H1 (cell line): ENCODE results near the gene EML1. TPM values are rescaled to one million over a fixed set of nuclear protein-coding genes. Genes with fewer than 3 reads are reported as not detected.

Source experiments
- CTCF ChIA-PET: fragments of 300-600 bp; sonication (Branson Sonifier 250); formaldehyde crosslinking; loops from one replicate; lab custom pipeline; 2021; ENCODE audit not compliant: partially characterized antibody; lab: Charles Lee
- POLR2A ChIA-PET: fragments of 300-600 bp; sonication (Branson Sonifier 250); formaldehyde crosslinking; loops from one replicate; lab custom pipeline; 2021; ENCODE audit warnings: inconsistent platforms; ENCODE audit not compliant: partially characterized antibody; lab: Charles Lee
- DNase-seq, 2 experiments: peaks; one replicate each; pipeline versions ENCODE4 v3.0.0 to v3.0.0-alpha.2; 2010 to 2022; ENCODE audit warnings: low spot score in 2 of 2, low read depth in 1 of 2, mixed read lengths in 1 of 2
- FAIRE-seq: peaks from 2 replicates; lab custom pipeline; 2011; peaks lifted over from hg19 to GRCh38; lab: Jason Lieb, UNC
- H2AFZ ChIP-seq: 2 replicates; pipeline ENCODE4 v1.8.1; 2012; ENCODE audit warnings: low read length, inconsistent platforms
- H2AK5ac ChIP-seq: 2 replicates; pipeline ENCODE4 v1.6.1; 2013; ENCODE audit warnings: low read depth, low read length
- H2BK120ac ChIP-seq: replicated peaks from 2 replicates; pipeline ENCODE3; 2013; ENCODE audit warnings: low read depth, low read length, inconsistent platforms
- H2BK12ac ChIP-seq: 2 replicates; pipeline ENCODE4 v1.6.1; 2013; ENCODE audit warnings: low read depth, low read length
- H2BK15ac ChIP-seq: 2 replicates; pipeline ENCODE4 v1.6.1; 2013; ENCODE audit warnings: low read length
- H2BK20ac ChIP-seq: 2 replicates; pipeline ENCODE4 v1.6.1; 2013; ENCODE audit warnings: low read length
- H2BK5ac ChIP-seq: 2 replicates; pipeline ENCODE4 v1.6.1; 2013; ENCODE audit warnings: low read depth, low read length
- H3K14ac ChIP-seq: 2 replicates; pipeline ENCODE4 v1.6.1; 2013; ENCODE audit warnings: inconsistent platforms; ENCODE audit not compliant: insufficient read length
- H3K18ac ChIP-seq: 2 replicates; pipeline ENCODE4 v1.6.1; 2013; ENCODE audit warnings: low read length; ENCODE audit errors: extremely low read depth
- H3K23ac ChIP-seq: 2 replicates; pipeline ENCODE4 v1.6.1; 2013; ENCODE audit warnings: inconsistent platforms; ENCODE audit not compliant: insufficient read length
- H3K23me2 ChIP-seq: 2 replicates; pipeline ENCODE4 v1.6.1; 2013; ENCODE audit warnings: low read depth, low read length
- H3K27ac ChIP-seq: 2 replicates; pipeline ENCODE4 v1.6.1; 2011; ENCODE audit warnings: low read depth, low read length, inconsistent platforms
- H3K27me3 ChIP-seq, 4 experiments: replicated peaks in 1 of 4; 1 replicate in 1 of 4; 2 replicates in 3 of 4; pipeline versions ENCODE4 v1.6.1 to v1.8.1; 2011 to 2013; ENCODE audit warnings: low read length in 3 of 4, mild to moderate bottlenecking in 3 of 4, inconsistent platforms in 2 of 4, mixed read lengths in 2 of 4, moderate library complexity in 1 of 4; ENCODE audit not compliant: control insufficient read depth in 3 of 4, insufficient read depth in 3 of 4; ENCODE audit errors: extremely low read depth in 1 of 4
- H3K36me3 ChIP-seq, 4 experiments: 2 replicates each; pipeline versions ENCODE4 v1.6.1 to v1.8.1; 2011 to 2013; ENCODE audit warnings: mild to moderate bottlenecking in 4 of 4, low read length in 3 of 4, moderate library complexity in 2 of 4, control low read depth in 1 of 4, inconsistent platforms in 1 of 4; ENCODE audit not compliant: insufficient read depth in 4 of 4, control insufficient read depth in 2 of 4
- H3K4ac ChIP-seq: replicated peaks from 2 replicates; pipeline ENCODE3; 2013; ENCODE audit warnings: low read length, low read depth, mixed read lengths, inconsistent platforms; ENCODE audit not compliant: insufficient read length
- H3K4me1 ChIP-seq, 4 experiments: replicated peaks in 1 of 4; 1 replicate in 1 of 4; 2 replicates in 3 of 4; pipeline versions ENCODE4 v1.6.1 to v1.8.1; 2011 to 2013; ENCODE audit warnings: low read length in 3 of 4, inconsistent platforms in 2 of 4, mixed read lengths in 1 of 4; ENCODE audit not compliant: insufficient read depth in 4 of 4, control insufficient read depth in 3 of 4
- H3K4me2 ChIP-seq, 2 experiments: 2 replicates each; pipeline versions ENCODE4 v1.6.1 to v1.8.1; 2011 to 2013; ENCODE audit warnings: low read depth in 2 of 2, low read length in 2 of 2, control low read depth in 1 of 2, inconsistent platforms in 1 of 2, mild to moderate bottlenecking in 1 of 2; ENCODE audit not compliant: insufficient read depth in 1 of 2
- H3K4me3 ChIP-seq, 4 experiments: fragments of 200-600, 300-600 bp in 1 of 4; sonication (generic), shearing (Covaris generic), sonication (Bioruptor Twin) in 1 of 4; 2 replicates each; pipeline versions ENCODE4 v1.5.1 to v1.8.1; 2011 to 2016; ENCODE audit warnings: low read length in 4 of 4, low read depth in 3 of 4, control low read depth in 2 of 4, inconsistent platforms in 2 of 4, mild to moderate bottlenecking in 2 of 4, mixed read lengths in 1 of 4, moderate library complexity in 1 of 4; ENCODE audit not compliant: insufficient read depth in 2 of 4; ENCODE audit errors: extremely low read depth in 1 of 4
- H3K56ac ChIP-seq: replicated peaks from 2 replicates; pipeline ENCODE3; 2013; ENCODE audit warnings: low read depth, mild to moderate bottlenecking, mixed read lengths, low read length, inconsistent platforms; ENCODE audit not compliant: insufficient read length
- H3K79me1 ChIP-seq: 2 replicates; pipeline ENCODE4 v1.6.1; 2013; ENCODE audit warnings: low read depth, low read length, control low read depth
- H3K79me2 ChIP-seq, 2 experiments: 2 replicates each; pipeline versions ENCODE4 v1.6.1 to v1.8.1; 2012 to 2013; ENCODE audit warnings: low read length in 2 of 2, mild to moderate bottlenecking in 2 of 2, inconsistent platforms in 1 of 2; ENCODE audit not compliant: insufficient read depth in 2 of 2, control insufficient read depth in 1 of 2
- H3K9ac ChIP-seq, 4 experiments: replicated peaks in 1 of 4; 1 replicate in 1 of 4; 2 replicates in 3 of 4; pipeline versions ENCODE4 v1.6.1 to v1.8.1; 2011 to 2013; ENCODE audit warnings: low read depth in 3 of 4, low read length in 3 of 4, control low read depth in 2 of 4, mild to moderate bottlenecking in 2 of 4, moderate library complexity in 2 of 4, inconsistent platforms in 1 of 4; ENCODE audit errors: extremely low read depth in 1 of 4
- H3K9me3 ChIP-seq, 2 experiments: 2 replicates each; pipeline versions ENCODE4 v1.6.1 to v1.8.1; 2012 to 2013; ENCODE audit warnings: mild to moderate bottlenecking in 2 of 2, moderate library complexity in 2 of 2, control low read depth in 1 of 2, inconsistent platforms in 1 of 2, low read depth in 1 of 2, low read length in 1 of 2, mixed read lengths in 1 of 2; ENCODE audit not compliant: insufficient read depth in 2 of 2
- H4K20me1 ChIP-seq, 2 experiments: replicated peaks in 1 of 2; 2 replicates each; pipeline versions ENCODE3 to v1.8.1; 2011 to 2013; ENCODE audit warnings: inconsistent platforms in 2 of 2, low read length in 2 of 2, mild to moderate bottlenecking in 1 of 2; ENCODE audit not compliant: insufficient read depth in 2 of 2, control insufficient read depth in 1 of 2
- H4K5ac ChIP-seq: 2 replicates; pipeline ENCODE4 v1.6.1; 2013; ENCODE audit warnings: low read length, low read depth, mixed read lengths, inconsistent platforms; ENCODE audit not compliant: insufficient read length
- H4K8ac ChIP-seq: 2 replicates; pipeline ENCODE4 v1.8.0; 2013; ENCODE audit warnings: mild to moderate bottlenecking, moderate library complexity, low read length, inconsistent platforms; ENCODE audit not compliant: insufficient read depth; ENCODE audit errors: extremely low read depth
- H4K91ac ChIP-seq: replicated peaks from 2 replicates; pipeline ENCODE3; 2013; ENCODE audit warnings: low read length, mixed read lengths, inconsistent platforms; ENCODE audit not compliant: insufficient read length
- BCL11A ChIP-seq, 2 experiments: IDR thresholded peaks; one replicate each; pipeline ENCODE4 v1.6.1; 2011; ENCODE audit warnings: low read depth in 2 of 2, low read length in 2 of 2, mild to moderate bottlenecking in 2 of 2
- CEBPB ChIP-seq: IDR thresholded peaks from 2 replicates; pipeline ENCODE4 v1.6.1; 2012; ENCODE audit warnings: low read depth, low read length
- CTBP2 ChIP-seq: IDR thresholded peaks from 2 replicates; pipeline ENCODE4 v1.7.0; 2011; ENCODE audit warnings: borderline replicate concordance, mild to moderate bottlenecking, moderate library complexity, mixed read lengths, low read length; ENCODE audit not compliant: insufficient read depth, insufficient read length
- EGR1 ChIP-seq: IDR thresholded peaks from 2 replicates; pipeline ENCODE4 v1.6.1; 2011; ENCODE audit warnings: low read depth, low read length, borderline replicate concordance
- EP300 ChIP-seq, 2 experiments: IDR thresholded peaks; 1 replicate in 1 of 2; 2 replicates in 1 of 2; pipeline ENCODE4 v1.6.1; 2011 to 2012; ENCODE audit warnings: low read depth in 2 of 2, low read length in 2 of 2, mild to moderate bottlenecking in 2 of 2, borderline replicate concordance in 1 of 2, inconsistent platforms in 1 of 2, moderate library complexity in 1 of 2
- EZH2 ChIP-seq: fragments of 200-600 bp; sonication (generic); IDR thresholded peaks from 2 replicates; pipeline ENCODE4 v1.7.1; 2012; ENCODE audit warnings: low read depth, mild to moderate bottlenecking, moderate library complexity, low read length, inconsistent platforms; ENCODE audit not compliant: severe bottlenecking
- FOSL1 ChIP-seq: IDR thresholded peaks from 2 replicates; pipeline ENCODE4 v1.6.1; 2011; ENCODE audit warnings: mild to moderate bottlenecking, low read depth, low read length, moderate library complexity; ENCODE audit not compliant: insufficient read depth
- HDAC6 ChIP-seq: IDR thresholded peaks from one replicate; pipeline ENCODE4 v1.7.1; 2012; ENCODE audit warnings: low read depth, mild to moderate bottlenecking, inconsistent platforms, low read length, moderate library complexity
- NANOG ChIP-seq: IDR thresholded peaks from 2 replicates; pipeline ENCODE4 v1.6.1; 2011; ENCODE audit warnings: low read length, low read depth, mild to moderate bottlenecking, inconsistent platforms; ENCODE audit not compliant: insufficient read depth, poor library complexity, severe bottlenecking
- SP1 ChIP-seq: IDR thresholded peaks from 2 replicates; pipeline ENCODE4 v1.6.1; 2011; ENCODE audit warnings: low read depth, low read length
- SUZ12 ChIP-seq: fragments of 200-600 bp; sonication (generic); IDR thresholded peaks from 2 replicates; pipeline ENCODE4 v1.6.1; 2012; ENCODE audit warnings: mild to moderate bottlenecking, inconsistent platforms, low read length, moderate library complexity, mixed read lengths
- WGBS, 2 experiments: shearing (Covaris generic) in 1 of 2; methylation state at CpG; one replicate each; pipeline versions ENCODE4 v1.1.6 to v1.1.7; 2013 to 2015; ENCODE audit warnings: low lambda C conversion rate in 2 of 2, mixed read lengths in 2 of 2, inconsistent platforms in 1 of 2, low coverage in 1 of 2, missing lambda C conversion rate in 1 of 2; ENCODE audit not compliant: insufficient replicate concordance in 2 of 2, insufficient coverage in 1 of 2, insufficient read length in 1 of 2; ENCODE audit errors: extremely low coverage in 1 of 2, missing lambda C conversion rate in 1 of 2; 5-methylcytosine and 5-hydroxymethylcytosine counted together
- polyA plus RNA-seq, 7 experiments: library from polyadenylated mRNA; depleted of rRNA in 3 of 7; stranded (reverse) in 5 of 7; unstranded in 2 of 7; fragments of >200 nt in 5 of 7; fragments of 200-250 nt in 2 of 7; gene quantifications; 1 replicate in 5 of 7; 2 replicates in 1 of 7; 4 replicates in 1 of 7; pipeline versions ENCODE4 v1.2.1 to v1.2.3, GENCODE V29; 2011 to 2013; ENCODE audit warnings: missing spikeins in 2 of 7, mixed read lengths in 2 of 7
- total RNA-seq: library from RNA; stranded (reverse); fragmentation: NEBNext Ultra II Directional; extraction: Animal tissue kit (Norgen Biotek cat#: 25700); gene quantifications from 2 replicates; pipeline ENCODE4 v1.2.1, GENCODE V29; 2021

Gene EML1
- total and polyA plus RNA-seq, 2 of the 8 experiments (the other 6 are each of a cell fraction or from before 2014, with no cell fraction given) = 11.1 to 24.7 TPM

GRCh38 chr14:99936738-99937474 is 143.7 kb downstream of the EML1 start:
- no peak overlapping the region for H3K18ac ChIP-seq
- H3K14ac ChIP-seq = no peak overlapping the region
- H2BK5ac ChIP-seq = no peak overlapping the region; the same call in 1 of the 2 replicates
- no peak overlapping the region for H3K4me3 ChIP-seq
- FAIRE-seq (no peak), DNase-seq (no peak)
- no peaks in the 10 kb centered on the region for H3K79me2 ChIP-seq
- no peak overlapping the region for H2AK5ac ChIP-seq
- H3K56ac ChIP-seq = no peak overlapping the region
- H3K9ac ChIP-seq = no peak overlapping the region
- no peaks in the 10 kb centered on the region for H3K9me3 ChIP-seq
- no peak overlapping the region for H2BK12ac ChIP-seq
- POLR2A ChIA-PET = interaction anchor here (0.6 to 1.4 kb wide), 2 partner anchors 10 to 330 kb away, joined by 3 to 5 read pairs; no protein-coding TSS in a partner anchor
- no peak overlapping the region for H4K5ac ChIP-seq
- no peak overlapping the region for H2BK15ac ChIP-seq
- H3K23me2 ChIP-seq = no peaks in the 10 kb centered on the region
- 88% methylated on average over 24 of the region's 29 CpGs; no CpG with 5 or more reads in 1 of the 2 experiments for WGBS, 2 experiments
- H3K4me1 ChIP-seq = peaks cover 0 to 2% (median 0%) of the 10 kb centered on the region in 4 experiments; a peak in 1 of 7 replicates
- H2BK120ac ChIP-seq = no peak overlapping the region
- H3K27me3 ChIP-seq = no peaks in the 10 kb centered on the region
- no peak overlapping the region for H3K27ac ChIP-seq
- H4K20me1 ChIP-seq = peaks cover 0 to 2% of the 10 kb centered on the region in 2 experiments
- H3K4me2 ChIP-seq = no peak overlapping the region
- no peak overlapping the region for H3K23ac ChIP-seq
- H4K91ac ChIP-seq = peak overlapping the region; percentile 30
- H3K79me1 ChIP-seq = no peaks in the 10 kb centered on the region
- H3K4ac ChIP-seq = no peak overlapping the region
- H2AFZ ChIP-seq = no peak overlapping the region
- H2BK20ac ChIP-seq = 0 out of 2 replicates have a peak overlapping the region, but pooled peaks have one; percentile 43
- CTCF ChIA-PET = interaction anchor here (0.6 to 2.6 kb wide), 12 partner anchors 8 to 186 kb away, joined by 3 to 16 read pairs (median 3); no protein-coding TSS in a partner anchor
- H3K36me3 ChIP-seq = peaks cover 0 to 12% (median 6%) of the 10 kb centered on the region in 4 experiments; a peak in 5 of 8 replicates
- H4K8ac ChIP-seq = peak overlapping the region; percentile 63; the same call in 1 of the 2 replicates
- TF ChIP-seq BCL11A (IDR thresholded peaks at IDR 0.05; ENCODE audit: low read depth in 2 of 2, low read length in 2 of 2) (no peak), SP1 (no peak), EGR1 (peak; percentile 93), EZH2 (no peak), NANOG (no peak), EP300 (IDR thresholded peaks at IDR 0.05; ENCODE audit: borderline replicate concordance in 1 of 2, low read depth in 2 of 2, low read length in 2 of 2) (no peak), HDAC6 (no peak), CEBPB (no peak), FOSL1 (peak; percentile 60; the same call in 1 of the 2 replicates), SUZ12 (no peak), CTBP2 (no peak)
